ENCODE data around the gene PGGT1B. TPM values are rescaled to one million over a fixed set of nuclear protein-coding genes. Genes with fewer than 3 reads are reported as not detected.

PGGT1B gene
- polyA plus RNA-seq, 3 donors: 3.2 to 32.6 (median 11.6) TPM

DNA sequence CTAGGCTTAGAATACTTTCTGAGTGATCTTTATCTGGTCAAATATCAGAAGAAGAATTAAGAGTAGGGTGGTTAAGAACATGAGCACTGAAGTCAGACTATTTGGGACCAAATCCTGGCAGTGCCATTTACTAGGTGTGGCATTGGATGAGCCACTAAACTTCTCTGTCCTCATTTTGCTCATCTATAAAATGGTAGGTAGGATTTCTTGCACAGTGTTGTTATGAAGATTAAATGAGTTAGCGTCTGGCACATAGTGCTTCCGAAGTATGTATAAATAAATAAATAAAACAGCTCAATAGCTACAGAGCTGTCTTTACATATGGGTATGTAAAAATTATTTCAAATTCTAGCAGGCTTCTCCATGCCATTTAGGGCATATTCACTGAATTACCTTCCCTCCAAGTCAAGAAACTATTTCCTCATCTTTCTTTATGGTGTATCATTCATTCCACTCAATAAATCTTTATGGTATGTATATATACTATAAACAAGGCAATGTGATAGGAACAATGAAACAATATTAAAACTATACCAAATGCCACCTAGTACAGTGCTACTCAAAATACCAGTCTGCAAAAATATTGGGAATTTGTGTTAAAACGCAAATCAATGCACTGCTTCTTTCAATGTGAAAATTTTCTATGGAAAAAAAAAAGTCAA is 9.8 kb upstream of the PGGT1B start:
- peaks cover 48% of the 10 kb centered on the region for H3K4me1 Mint-ChIP-seq
- peak overlapping the region; percentile 57 for H3K4me2 ChIP-seq (replicated peaks; ENCODE audit: extremely low read depth, low read length, poor library complexity, severe bottlenecking)
- no peak overlapping the region for H2AFZ ChIP-seq (ENCODE audit: insufficient read depth, low read depth, low read length, poor library complexity, severe bottlenecking)
- no CpG with 5 or more reads among the region's 3 CpGs for WGBS (ENCODE audit: insufficient coverage)
- no peaks in the 10 kb centered on the region for H3K27me3 Mint-ChIP-seq (ENCODE audit: low read depth in 3 of 3)
- no peaks in the 10 kb centered on the region for H3K9me3 Mint-ChIP-seq
- intact Hi-C loops (cut with micrococcal nuclease): no loop called here
- peak overlapping the region; percentile 79 to 92 (median 86) for H3K27ac Mint-ChIP-seq
- H3K4me1 ChIP-seq (ENCODE audit: control insufficient read depth in 1 of 2, insufficient read depth in 2 of 2, low read length in 2 of 2): peaks cover 37 to 49% of the 10 kb centered on the region in 2 donors
- peak overlapping the region; percentile 74 to 80 for H3K27ac ChIP-seq (ENCODE audit: low read depth in 1 of 2, low read length in 2 of 2)
- peak overlapping the region in 2 of 3 experiments; percentile 18 to 55 for H3K4me3 ChIP-seq (replicated peaks in 1 of 3; ENCODE audit: low read depth in 2 of 3, low read length in 3 of 3)
- H3K36me3 ChIP-seq (replicated peaks in 1 of 2; ENCODE audit: control insufficient read depth in 1 of 2, insufficient read depth in 2 of 2, low read length in 2 of 2): peaks cover 3 to 8% of the 10 kb centered on the region in 2 donors
- H3K27me3 ChIP-seq (ENCODE audit: control insufficient read depth in 2 of 2, insufficient read depth in 2 of 2, low read length in 2 of 2): no peaks in the 10 kb centered on the region
- TF ChIP-seq, protein P1, sequence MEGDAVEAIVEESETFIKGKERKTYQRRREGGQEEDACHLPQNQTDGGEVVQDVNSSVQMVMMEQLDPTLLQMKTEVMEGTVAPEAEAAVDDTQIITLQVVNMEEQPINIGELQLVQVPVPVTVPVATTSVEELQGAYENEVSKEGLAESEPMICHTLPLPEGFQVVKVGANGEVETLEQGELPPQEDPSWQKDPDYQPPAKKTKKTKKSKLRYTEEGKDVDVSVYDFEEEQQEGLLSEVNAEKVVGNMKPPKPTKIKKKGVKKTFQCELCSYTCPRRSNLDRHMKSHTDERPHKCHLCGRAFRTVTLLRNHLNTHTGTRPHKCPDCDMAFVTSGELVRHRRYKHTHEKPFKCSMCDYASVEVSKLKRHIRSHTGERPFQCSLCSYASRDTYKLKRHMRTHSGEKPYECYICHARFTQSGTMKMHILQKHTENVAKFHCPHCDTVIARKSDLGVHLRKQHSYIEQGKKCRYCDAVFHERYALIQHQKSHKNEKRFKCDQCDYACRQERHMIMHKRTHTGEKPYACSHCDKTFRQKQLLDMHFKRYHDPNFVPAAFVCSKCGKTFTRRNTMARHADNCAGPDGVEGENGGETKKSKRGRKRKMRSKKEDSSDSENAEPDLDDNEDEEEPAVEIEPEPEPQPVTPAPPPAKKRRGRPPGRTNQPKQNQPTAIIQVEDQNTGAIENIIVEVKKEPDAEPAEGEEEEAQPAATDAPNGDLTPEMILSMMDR (IDR thresholded peaks at IDR 0.05): no peak
- peak overlapping the region; percentile 65 to 72 for H3K4me3 Mint-ChIP-seq
- no peaks in the 10 kb centered on the region for H3K79me2 ChIP-seq (ENCODE audit: insufficient read depth, low read length)
- H3K9me3 ChIP-seq (replicated peaks in 1 of 2; ENCODE audit: control insufficient read depth in 1 of 2, insufficient read depth in 1 of 2, low read length in 2 of 2): no peaks in the 10 kb centered on the region
- H3K9ac ChIP-seq (ENCODE audit: insufficient read depth, low read length, poor library complexity, severe bottlenecking): no peak overlapping the region
- no peaks in the 10 kb centered on the region for H4K20me1 ChIP-seq (ENCODE audit: insufficient read depth, low read length)
- no peak for DNase-seq
- H3K36me3 Mint-ChIP-seq: peaks cover 9 to 34% of the 10 kb centered on the region in 2 donors

DNA sequence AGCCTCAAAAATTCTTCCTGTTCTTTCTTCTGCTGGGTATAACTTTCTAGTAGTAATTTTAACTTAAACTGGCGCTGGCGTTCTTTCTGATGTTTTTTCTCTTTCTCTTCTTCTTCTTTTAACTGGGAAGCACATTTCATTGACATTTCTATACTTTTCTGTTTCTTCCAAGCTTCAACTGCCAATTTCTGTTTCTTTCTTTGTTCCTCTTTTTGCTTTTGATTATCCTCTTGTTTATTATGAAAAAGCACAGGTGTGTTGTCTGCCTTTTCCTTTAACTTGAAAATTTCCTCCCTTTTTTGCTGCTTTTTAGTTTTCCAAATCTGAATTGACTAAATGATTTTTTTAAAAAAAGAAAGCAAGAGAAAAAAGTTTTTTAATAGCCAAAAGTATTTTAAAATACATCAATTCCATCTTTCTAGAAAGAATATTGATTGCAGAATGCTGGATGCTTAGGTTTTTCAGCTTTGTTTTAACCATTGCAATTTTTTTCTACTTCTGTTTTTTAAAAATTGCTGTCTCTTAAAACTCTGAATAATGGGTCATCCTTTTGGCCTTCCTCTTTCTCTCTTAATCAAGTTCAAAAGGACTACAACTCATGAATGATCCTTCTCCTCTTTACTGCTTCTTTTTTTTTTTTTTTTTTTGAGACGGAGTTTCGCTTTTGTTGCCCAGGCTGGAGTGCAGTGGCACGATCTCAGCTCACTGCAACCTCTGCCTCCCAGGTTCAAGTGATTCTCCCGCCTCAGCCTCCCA is 8.8 kb upstream of the PGGT1B start:
- peaks cover 48% of the 10 kb centered on the region for H3K4me1 Mint-ChIP-seq
- Histone ChIP-seq H3K27me3 (ENCODE audit: control insufficient read depth in 2 of 2, insufficient read depth in 2 of 2, low read length in 2 of 2) (no peaks in the 10 kb centered on the region), H3K27ac (ENCODE audit: low read depth in 1 of 2, low read length in 2 of 2) (peak overlapping the region; percentile 74 to 80), H2AFZ (ENCODE audit: insufficient read depth, low read depth, low read length, poor library complexity, severe bottlenecking) (no peak overlapping the region), H3K79me2 (ENCODE audit: insufficient read depth, low read length) (no peaks in the 10 kb centered on the region), H4K20me1 (ENCODE audit: insufficient read depth, low read length) (no peaks in the 10 kb centered on the region), H3K4me3 (replicated peaks in 1 of 3; ENCODE audit: low read depth in 2 of 3, low read length in 3 of 3) (peak overlapping the region; percentile 18 to 55 (median 31)), H3K9ac (ENCODE audit: insufficient read depth, low read length, poor library complexity, severe bottlenecking) (no peak overlapping the region), H3K4me2 (replicated peaks; ENCODE audit: extremely low read depth, low read length, poor library complexity, severe bottlenecking) (peak overlapping the region; percentile 57), H3K4me1 (ENCODE audit: control insufficient read depth in 1 of 2, insufficient read depth in 2 of 2, low read length in 2 of 2) (peaks cover 37 to 49% of the 10 kb centered on the region in 2 donors), H3K36me3 (replicated peaks in 1 of 2; ENCODE audit: control insufficient read depth in 1 of 2, insufficient read depth in 2 of 2, low read length in 2 of 2) (peaks cover 3 to 10% of the 10 kb centered on the region in 2 donors), H3K9me3 (replicated peaks in 1 of 2; ENCODE audit: control insufficient read depth in 1 of 2, insufficient read depth in 1 of 2, low read length in 2 of 2) (no peaks in the 10 kb centered on the region)
- peak; percentile 47 to 68 (median 62) for DNase-seq
- H3K9me3 Mint-ChIP-seq: no peaks in the 10 kb centered on the region
- whole genome bisulfite sequencing (ENCODE audit: insufficient coverage): 0% methylated on average over 1 of the region's 6 CpGs
- H3K4me3 Mint-ChIP-seq: peak overlapping the region; percentile 65 to 72
- TF ChIP-seq, protein P1 (IDR thresholded peaks at IDR 0.05): no peak
- H3K27me3 Mint-ChIP-seq (ENCODE audit: low read depth in 3 of 3): no peaks in the 10 kb centered on the region
- intact Hi-C loops (cut with micrococcal nuclease): no loop called here
- H3K36me3 Mint-ChIP-seq: peaks cover 13 to 39% of the 10 kb centered on the region in 2 donors
- H3K27ac Mint-ChIP-seq: peak overlapping the region; percentile 79 to 92 (median 86)

All from CD14-positive monocyte (primary cell).